ENCODE data around the gene LIMK2. TPM values are rescaled to one million over a fixed set of nuclear protein-coding genes. Genes with fewer than 3 reads are reported as not detected.
"Not testable (repeated sequence)": the region's sequence is repeated elsewhere in the genome, so short reads cannot be mapped to it uniquely, and the experiment has no call there.

Gene LIMK2
- total RNA-seq, 2 donors from 2014 or later: 27.5 to 79.8 TPM

DNA sequence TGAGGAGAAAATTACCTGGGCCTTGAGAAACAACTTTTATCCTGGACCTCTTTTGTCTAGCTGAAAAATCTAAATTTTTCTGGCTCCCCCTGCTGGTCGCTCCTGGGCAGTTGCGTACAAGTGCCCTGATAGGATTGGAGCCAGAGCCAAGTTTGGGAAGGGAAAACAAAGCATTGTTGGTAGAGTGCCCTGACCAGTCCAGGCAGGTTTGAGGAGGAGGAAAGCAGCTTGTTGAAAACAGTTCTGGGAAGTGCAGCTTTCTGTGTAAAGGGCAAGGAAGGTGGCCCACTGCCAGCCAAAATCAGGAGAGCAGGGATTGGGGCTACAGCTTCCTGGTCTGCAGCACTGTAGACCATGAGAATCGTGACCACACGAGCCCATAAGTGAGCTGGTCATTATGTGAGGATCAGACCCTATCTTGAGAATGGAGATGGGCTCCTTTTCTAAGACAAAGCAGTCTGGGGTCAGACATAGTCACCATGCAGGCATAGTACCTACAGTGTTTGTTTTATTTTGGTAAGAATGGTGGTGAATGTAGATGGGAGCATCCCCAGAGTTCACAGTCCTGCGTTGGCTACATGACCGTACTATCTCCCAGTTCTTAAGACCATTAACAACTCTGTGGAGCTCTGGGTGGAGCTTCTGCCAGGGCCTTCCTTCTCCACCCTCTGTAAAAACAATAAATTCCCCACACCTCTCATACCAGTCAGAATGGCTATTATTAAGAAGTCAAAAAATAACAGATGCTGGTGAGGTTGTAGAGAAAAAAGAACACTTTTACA, 101.5 kb downstream of the LIMK2 start:
- DNase-seq (peak; percentile 88 to 93 (median 91)), ATAC-seq (peak; percentile 99)
- peaks cover 15% of the 10 kb centered on the region for H3K4me1 ChIP-seq
- WGBS, 2 donors: 26 to 27% methylated on average over 6 of the region's 6 CpGs
- peak overlapping the region; percentile 53 to 84 (median 80) for H3K27ac ChIP-seq
- H3K4me3 ChIP-seq: no peak overlapping the region
- TF ChIP-seq POLR2A (IDR thresholded peaks at IDR 0.05): peak in 2 of 3 donors; percentile 27 to 41
- TF ChIP-seq, protein P1, sequence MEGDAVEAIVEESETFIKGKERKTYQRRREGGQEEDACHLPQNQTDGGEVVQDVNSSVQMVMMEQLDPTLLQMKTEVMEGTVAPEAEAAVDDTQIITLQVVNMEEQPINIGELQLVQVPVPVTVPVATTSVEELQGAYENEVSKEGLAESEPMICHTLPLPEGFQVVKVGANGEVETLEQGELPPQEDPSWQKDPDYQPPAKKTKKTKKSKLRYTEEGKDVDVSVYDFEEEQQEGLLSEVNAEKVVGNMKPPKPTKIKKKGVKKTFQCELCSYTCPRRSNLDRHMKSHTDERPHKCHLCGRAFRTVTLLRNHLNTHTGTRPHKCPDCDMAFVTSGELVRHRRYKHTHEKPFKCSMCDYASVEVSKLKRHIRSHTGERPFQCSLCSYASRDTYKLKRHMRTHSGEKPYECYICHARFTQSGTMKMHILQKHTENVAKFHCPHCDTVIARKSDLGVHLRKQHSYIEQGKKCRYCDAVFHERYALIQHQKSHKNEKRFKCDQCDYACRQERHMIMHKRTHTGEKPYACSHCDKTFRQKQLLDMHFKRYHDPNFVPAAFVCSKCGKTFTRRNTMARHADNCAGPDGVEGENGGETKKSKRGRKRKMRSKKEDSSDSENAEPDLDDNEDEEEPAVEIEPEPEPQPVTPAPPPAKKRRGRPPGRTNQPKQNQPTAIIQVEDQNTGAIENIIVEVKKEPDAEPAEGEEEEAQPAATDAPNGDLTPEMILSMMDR (IDR thresholded peaks at IDR 0.05): peak; percentile 78 to 96 (median 91)
- no peaks in the 10 kb centered on the region for H3K9me3 ChIP-seq
- H3K27me3 ChIP-seq: no peaks in the 10 kb centered on the region
- intact Hi-C loops (cut with DNase I): no loop called here
- H3K36me3 ChIP-seq (replicated peaks in 1 of 2; ENCODE audit: insufficient read depth in 1 of 2, low read depth in 2 of 2): no peaks in the 10 kb centered on the region

DNA sequence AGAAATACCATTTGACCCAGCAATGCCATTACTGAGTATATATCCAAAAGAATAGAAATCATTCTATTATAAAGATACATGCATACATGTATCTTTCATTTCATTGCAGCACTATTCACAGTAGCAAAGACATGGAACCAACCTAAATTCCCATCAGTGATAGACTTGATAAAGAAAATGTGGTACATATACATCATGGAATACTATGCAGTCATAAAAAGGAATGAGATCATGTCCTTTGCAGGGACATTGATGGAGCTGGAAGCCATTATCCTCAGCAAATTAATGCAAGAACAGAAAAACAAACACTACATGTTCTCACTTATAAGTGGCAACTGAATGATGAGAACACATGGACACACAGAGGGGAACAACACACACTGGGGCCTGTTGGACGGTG, 102.1 kb downstream of the LIMK2 start:
- DNase-seq; intact Hi-C loops (cut with DNase I); ATAC-seq; H3K36me3 ChIP-seq (replicated peaks in 1 of 2; ENCODE audit: insufficient read depth in 1 of 2, low read depth in 2 of 2); H3K4me3 ChIP-seq; H3K9me3 ChIP-seq; H3K27me3 ChIP-seq: not testable (repeated sequence)
- WGBS, 2 donors: 85 to 86% methylated on average over 1 of the region's 1 CpG
- Histone ChIP-seq H3K4me1 (peaks cover 15% of the 10 kb centered on the region), H3K27ac (peak overlapping the region in 3 of 4 donors; percentile 77 to 84 (median 83))

DNA sequence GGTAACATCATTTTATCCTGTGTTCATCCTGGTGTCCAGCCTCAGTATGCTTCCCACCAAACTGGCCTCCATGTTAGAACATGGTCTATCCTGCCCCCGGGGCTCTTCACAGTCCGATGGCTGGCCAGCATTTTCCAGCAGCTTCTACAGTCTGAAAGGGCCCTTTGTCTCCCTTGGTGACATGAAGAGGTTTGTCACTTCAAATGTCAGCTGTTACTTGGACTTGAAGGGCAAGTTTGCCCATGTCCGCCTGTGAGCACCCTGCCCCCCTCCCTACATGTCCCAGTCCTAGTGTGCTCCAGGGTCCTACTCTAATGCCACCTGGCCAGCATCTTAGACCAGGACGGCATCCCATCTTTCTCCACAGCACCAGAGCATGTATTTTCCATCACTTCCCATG, 109.3 kb downstream of the LIMK2 start:
- Histone ChIP-seq H3K27me3 (no peaks in the 10 kb centered on the region), H3K4me1 (no peaks in the 10 kb centered on the region), H3K4me3 (no peak overlapping the region), H3K9me3 (no peaks in the 10 kb centered on the region), H3K36me3 (replicated peaks in 1 of 2; ENCODE audit: insufficient read depth in 1 of 2, low read depth in 2 of 2) (peaks cover 0 to 2% of the 10 kb centered on the region in 2 donors), H3K27ac (no peak overlapping the region)
- DNase-seq: no peak
- TF ChIP-seq, protein P1 (IDR thresholded peaks at IDR 0.05): no peak
- WGBS, 2 donors: 64 to 71% methylated on average over 4 of the region's 4 CpGs
- ATAC-seq: no peak
- intact Hi-C loops (cut with DNase I): no loop called here

DNA sequence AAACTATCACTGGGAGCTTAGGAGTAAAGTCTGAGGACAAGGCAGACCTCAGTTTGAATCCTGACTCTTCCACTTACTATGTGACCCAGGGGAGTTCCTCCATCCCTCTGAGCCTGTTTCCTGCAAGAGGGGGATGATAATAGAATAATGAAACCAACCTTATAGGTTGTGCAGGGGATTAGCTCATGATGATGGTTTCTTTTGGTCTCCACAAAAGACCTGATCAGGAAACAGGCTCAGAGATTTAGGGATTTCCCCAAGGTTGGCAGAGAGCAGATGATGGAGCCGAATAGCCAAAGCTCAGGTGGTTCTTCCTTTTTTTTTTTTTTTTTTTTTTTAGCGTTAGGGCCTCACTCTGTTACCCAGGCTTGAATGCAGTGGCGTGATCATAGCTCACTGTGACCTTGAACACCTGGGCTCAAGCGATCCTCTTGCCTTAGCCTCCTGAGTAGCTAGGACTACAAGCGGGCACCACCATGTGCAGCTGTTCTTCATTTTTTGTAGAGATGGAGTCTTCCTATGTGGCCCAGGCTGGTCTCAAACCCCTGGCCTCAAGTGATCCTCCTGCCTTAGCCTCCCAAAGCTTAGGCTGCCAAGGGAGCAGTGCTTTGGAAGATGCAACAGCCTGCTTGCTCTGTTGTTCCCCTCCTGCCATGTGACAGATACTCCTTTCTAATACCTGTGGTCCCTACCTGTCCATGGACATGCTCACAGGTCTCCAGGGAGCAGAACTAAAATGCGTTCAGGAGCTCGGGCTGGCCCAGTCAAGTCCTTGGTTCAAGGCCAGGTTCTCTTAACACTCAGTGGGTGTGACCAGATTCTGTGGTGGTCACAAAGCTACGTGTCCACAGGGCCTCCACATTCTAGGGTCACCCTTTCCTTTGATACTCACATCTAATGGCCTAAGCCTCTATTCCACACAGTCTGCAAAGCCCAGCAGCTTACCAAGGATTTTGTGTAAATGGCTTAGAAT, 111.8 kb downstream of the LIMK2 start:
- no peak for ATAC-seq
- H3K4me3 ChIP-seq: no peak overlapping the region
- no peaks in the 10 kb centered on the region for H3K4me1 ChIP-seq
- H3K36me3 ChIP-seq (replicated peaks in 1 of 2; ENCODE audit: insufficient read depth in 1 of 2, low read depth in 2 of 2): peaks cover 0 to 14% of the 10 kb centered on the region in 2 donors
- WGBS, 2 donors: 81 to 88% methylated on average over 7 to 8 of the region's 8 CpGs
- no peak overlapping the region for H3K27ac ChIP-seq
- H3K9me3 ChIP-seq: no peaks in the 10 kb centered on the region
- no peak for DNase-seq
- H3K27me3 ChIP-seq: no peaks in the 10 kb centered on the region
- intact Hi-C loops (cut with DNase I): no loop called here
- TF ChIP-seq, protein P1 (IDR thresholded peaks at IDR 0.05): no peak
- TF ChIP-seq POLR2A (IDR thresholded peaks at IDR 0.05): no peak

DNA sequence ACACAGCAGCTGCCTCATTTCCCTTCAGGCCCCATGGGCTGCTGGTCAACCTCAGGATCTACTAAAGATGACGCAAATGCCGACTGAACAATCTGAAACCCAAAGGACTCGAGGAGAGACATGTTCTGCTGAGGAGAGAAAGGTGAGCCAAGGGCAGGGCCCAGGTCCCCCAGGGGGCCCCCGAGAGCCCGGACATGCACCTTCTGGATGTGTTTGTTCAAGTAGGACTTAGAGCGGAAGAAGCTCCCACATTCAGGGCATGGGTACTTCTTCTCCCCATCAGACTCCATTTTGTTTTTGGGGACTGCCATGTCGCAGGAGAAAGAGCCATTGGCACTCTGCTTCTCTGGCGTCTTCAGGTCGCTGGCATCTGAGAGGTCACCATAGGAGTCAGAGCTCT, 114.8 kb downstream of the LIMK2 start:
- Histone ChIP-seq H3K4me3 (no peak overlapping the region), H3K9me3 (no peaks in the 10 kb centered on the region), H3K36me3 (replicated peaks in 1 of 2; ENCODE audit: insufficient read depth in 1 of 2, low read depth in 2 of 2) (peaks cover 0 to 18% of the 10 kb centered on the region in 2 donors), H3K4me1 (no peaks in the 10 kb centered on the region), H3K27ac (no peak overlapping the region), H3K27me3 (no peaks in the 10 kb centered on the region)
- WGBS, 2 donors: 93 to 94% methylated on average over 9 of the region's 9 CpGs
- no peak for ATAC-seq
- no peak for DNase-seq
- TF ChIP-seq POLR2A (IDR thresholded peaks at IDR 0.05): no peak
- TF ChIP-seq, protein P1 (IDR thresholded peaks at IDR 0.05): no peak
- intact Hi-C loops (cut with DNase I): no loop called here

Measured in body of pancreas (tissue), 4 donors.